CD8-positive, alpha-beta memory T cell (primary cell): ENCODE results near the gene TMEM132D. TPM values are rescaled to one million over a fixed set of nuclear protein-coding genes. Genes with fewer than 3 reads are reported as not detected.
"Not testable (repeated sequence)": the region's sequence is repeated elsewhere in the genome, so short reads cannot be mapped to it uniquely, and the experiment has no call there.

Source experiments
- CTCF ChIA-PET: fragments of 350-600 bp; sonication (Branson Sonifier 250); formaldehyde crosslinking; loops from one replicate; lab custom pipeline; 2021; ENCODE audit warnings: antibody characterized with exemption; lab: Charles Lee
- POLR2A ChIA-PET: fragments of 350-600 bp; sonication (Branson Sonifier 250); formaldehyde crosslinking; loops from one replicate; lab custom pipeline; 2021; ENCODE audit warnings: antibody characterized with exemption; lab: Charles Lee
- DNase-seq, 5 donors: peaks; one replicate each; pipeline versions ENCODE4 v3.0.0 to v3.0.0-alpha.2; 2020 to 2022; ENCODE audit warnings: mixed read lengths in 1 of 5
- H3K27ac ChIP-seq: one replicate; pipeline ENCODE4 v1.7.0; 2013; ENCODE audit warnings: low read depth, mild to moderate bottlenecking, low read length, moderate library complexity
- H3K27me3 ChIP-seq: 2 replicates; pipeline ENCODE4 v1.7.0; 2013; ENCODE audit warnings: low read length, mild to moderate bottlenecking; ENCODE audit not compliant: insufficient read depth, poor library complexity, severe bottlenecking
- H3K36me3 ChIP-seq: 2 replicates; pipeline ENCODE4 v1.7.0; 2013; ENCODE audit warnings: mild to moderate bottlenecking, low read length, moderate library complexity; ENCODE audit not compliant: insufficient read depth
- H3K4me1 ChIP-seq: 2 replicates; pipeline ENCODE4 v1.7.0; 2013; ENCODE audit warnings: mild to moderate bottlenecking, low read length, moderate library complexity; ENCODE audit not compliant: insufficient read depth
- H3K4me3 ChIP-seq: 2 replicates; pipeline ENCODE4 v1.7.0; 2013; ENCODE audit warnings: mild to moderate bottlenecking, low read length
- H3K9me3 ChIP-seq: 2 replicates; pipeline ENCODE4 v1.7.0; 2013; ENCODE audit warnings: mild to moderate bottlenecking, low read length
- H3K27ac Mint-ChIP-seq, 8 donors: one replicate each; pipeline ENCODE4 v1.8.0; 2020 to 2021; ENCODE audit warnings: mixed read lengths in 8 of 8, mild to moderate bottlenecking in 6 of 8, inconsistent platforms in 3 of 8, moderate library complexity in 3 of 8
- H3K27me3 Mint-ChIP-seq, 2 donors: one replicate each; pipeline ENCODE4 v1.8.0; 2020 to 2021; ENCODE audit warnings: mixed read lengths in 2 of 2, mild to moderate bottlenecking in 1 of 2, moderate library complexity in 1 of 2
- H3K36me3 Mint-ChIP-seq, 3 donors: one replicate each; pipeline ENCODE4 v1.8.0; 2020 to 2021; ENCODE audit warnings: mixed read lengths in 3 of 3, inconsistent platforms in 1 of 3, mild to moderate bottlenecking in 1 of 3
- H3K4me1 Mint-ChIP-seq, 3 donors: one replicate each; pipeline ENCODE4 v1.8.0; 2020 to 2021; ENCODE audit warnings: mixed read lengths in 3 of 3, inconsistent platforms in 1 of 3, mild to moderate bottlenecking in 1 of 3
- H3K4me3 Mint-ChIP-seq, 7 donors: one replicate each; pipeline ENCODE4 v1.8.0; 2020 to 2021; ENCODE audit warnings: mixed read lengths in 7 of 7, mild to moderate bottlenecking in 6 of 7, moderate library complexity in 4 of 7, inconsistent platforms in 2 of 7
- H3K9me3 Mint-ChIP-seq, 5 donors: one replicate each; pipeline ENCODE4 v1.8.0; 2020 to 2022; ENCODE audit warnings: mixed read lengths in 5 of 5, mild to moderate bottlenecking in 3 of 5, moderate library complexity in 2 of 5, inconsistent platforms in 1 of 5
- polyA plus RNA-seq: library from polyadenylated mRNA; unstranded; fragments of 300-500 nt; fragmentation: Illumina TruSeq; gene quantifications from one replicate; pipeline ENCODE4 v1.2.3, GENCODE V29; 2021
- total RNA-seq, 2 experiments: library from RNA; stranded (reverse); gene quantifications; one replicate each; pipeline ENCODE4 v1.2.3, GENCODE V29; 2021

TMEM132D gene
- total and polyA plus RNA-seq, 3 experiments from 2014 or later: not detected

DNA sequence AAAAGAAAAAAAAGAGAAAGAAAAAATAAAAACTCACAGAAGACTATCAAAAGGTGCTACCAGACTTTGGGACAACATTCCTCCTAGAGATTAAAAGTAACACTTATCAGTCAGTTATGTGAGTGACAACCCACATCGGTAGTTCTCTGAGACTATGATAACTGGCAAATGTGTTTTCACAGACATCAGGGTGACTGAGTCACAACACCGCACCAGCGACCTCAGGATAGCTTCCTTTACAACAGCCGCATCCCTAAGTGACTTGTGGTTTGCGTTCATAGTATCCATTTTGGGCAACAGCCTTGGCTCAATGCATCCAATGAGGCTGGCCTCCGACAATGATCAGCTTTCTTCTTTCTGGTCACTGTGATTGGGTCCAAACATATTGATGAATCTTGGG lies 359.1 kb downstream of the TMEM132D start:
- Mint-ChIP-seq H3K36me3 (no peaks in the 10 kb centered on the region), H3K9me3 (peaks cover 0 to 15% (median 5%) of the 10 kb centered on the region in 5 donors), H3K4me3 (no peak overlapping the region), H3K27me3 (no peaks in the 10 kb centered on the region), H3K4me1 (no peaks in the 10 kb centered on the region), H3K27ac (no peak overlapping the region)
- no peak for DNase-seq
- H3K36me3 ChIP-seq: no peaks in the 10 kb centered on the region
- no peak overlapping the region for H3K4me3 ChIP-seq
- no peak overlapping the region for H3K27ac ChIP-seq
- H3K27me3 ChIP-seq: no peaks in the 10 kb centered on the region
- no peaks in the 10 kb centered on the region for H3K9me3 ChIP-seq
- CTCF ChIA-PET: no interaction called here
- no peaks in the 10 kb centered on the region for H3K4me1 ChIP-seq
- POLR2A ChIA-PET: no interaction called here

DNA sequence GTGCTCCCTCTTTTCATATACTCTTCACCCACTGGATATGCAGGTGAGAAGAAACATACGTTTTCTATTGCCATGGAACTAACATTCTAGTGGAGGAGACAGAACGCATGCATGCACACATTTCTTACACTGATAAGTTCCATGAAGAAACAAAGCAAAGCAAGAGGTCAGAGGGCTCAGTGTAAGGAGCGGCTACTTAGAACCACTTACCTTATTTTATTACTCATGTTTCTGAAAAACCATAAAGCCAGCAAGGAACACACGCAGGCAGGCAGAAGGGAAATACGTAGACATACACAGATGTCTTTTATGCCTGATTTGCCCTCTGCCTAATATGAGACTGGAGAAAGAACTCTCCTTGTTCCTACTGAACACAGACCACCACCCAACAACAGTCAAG lies 362.9 kb downstream of the TMEM132D start:
- H3K4me1 Mint-ChIP-seq: no peaks in the 10 kb centered on the region
- Histone ChIP-seq H3K36me3 (no peaks in the 10 kb centered on the region), H3K9me3 (no peaks in the 10 kb centered on the region), H3K27ac (no peak overlapping the region), H3K4me1 (no peaks in the 10 kb centered on the region), H3K27me3 (no peaks in the 10 kb centered on the region), H3K4me3 (no peak overlapping the region)
- H3K36me3 Mint-ChIP-seq: no peaks in the 10 kb centered on the region
- CTCF ChIA-PET: no interaction called here
- DNase-seq: no peak
- POLR2A ChIA-PET: no interaction called here
- H3K27me3 Mint-ChIP-seq: no peaks in the 10 kb centered on the region
- peaks cover 0 to 6% (median 0%) of the 10 kb centered on the region in 5 donors for H3K9me3 Mint-ChIP-seq
- H3K4me3 Mint-ChIP-seq: no peak overlapping the region
- no peak overlapping the region for H3K27ac Mint-ChIP-seq

GRCh38 chr12:129540249-129540648 lies 363.6 kb downstream of the TMEM132D start:
- Histone ChIP-seq H3K36me3 (no peaks in the 10 kb centered on the region), H3K9me3 (no peaks in the 10 kb centered on the region), H3K27ac (no peak overlapping the region), H3K4me1 (no peaks in the 10 kb centered on the region), H3K27me3 (no peaks in the 10 kb centered on the region), H3K4me3 (no peak overlapping the region)
- H3K27me3 Mint-ChIP-seq: no peaks in the 10 kb centered on the region
- no peak overlapping the region for H3K4me3 Mint-ChIP-seq
- CTCF ChIA-PET: no interaction called here
- H3K9me3 Mint-ChIP-seq: peaks cover 0 to 6% (median 0%) of the 10 kb centered on the region in 5 donors
- H3K36me3 Mint-ChIP-seq: no peaks in the 10 kb centered on the region
- H3K27ac Mint-ChIP-seq: no peak overlapping the region
- POLR2A ChIA-PET: no interaction called here
- no peak for DNase-seq
- H3K4me1 Mint-ChIP-seq: no peaks in the 10 kb centered on the region

DNA sequence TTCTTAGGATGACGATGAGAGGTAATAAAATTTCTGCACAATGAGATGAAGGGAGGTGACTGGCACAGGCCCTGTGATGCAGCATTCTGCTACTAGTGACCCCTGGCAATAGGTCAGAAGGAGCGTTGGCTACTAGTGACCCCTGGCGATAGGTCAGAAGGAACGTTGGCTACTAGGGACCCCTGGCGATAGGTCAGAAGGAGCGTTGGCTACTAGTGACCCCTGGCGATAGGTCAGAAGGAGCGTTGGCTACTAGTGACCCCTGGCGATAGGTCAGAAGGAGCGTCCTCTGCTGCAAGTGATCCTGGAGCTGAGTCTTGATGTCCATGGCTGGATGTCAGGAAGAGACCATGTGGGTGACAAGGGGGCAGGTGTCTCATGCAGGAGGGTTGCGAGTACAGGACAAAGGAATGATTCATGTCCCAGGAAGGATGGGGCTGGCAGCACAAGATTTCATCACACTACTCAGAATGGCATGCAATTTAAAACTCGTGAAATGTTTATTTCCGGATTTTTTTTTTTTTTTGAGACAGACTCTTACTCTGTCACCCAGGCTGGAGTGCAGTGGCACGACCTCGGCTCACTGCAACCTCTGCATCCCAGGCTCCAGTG lies 365.0 kb downstream of the TMEM132D start:
- H3K27me3 Mint-ChIP-seq, H3K36me3 Mint-ChIP-seq, H3K4me3 Mint-ChIP-seq, DNase-seq, POLR2A ChIA-PET, H3K9me3 ChIP-seq, H3K27me3 ChIP-seq, H3K27ac Mint-ChIP-seq, H3K36me3 ChIP-seq, H3K4me1 ChIP-seq, H3K4me3 ChIP-seq, H3K27ac ChIP-seq, H3K4me1 Mint-ChIP-seq, H3K9me3 Mint-ChIP-seq: not testable (repeated sequence)
- CTCF ChIA-PET: interaction anchor here (0.7 kb wide), 1 partner anchor 103 kb away, joined by 4 read pairs; no protein-coding TSS in a partner anchor

- Histone ChIP-seq H3K4me1 (no peaks in the 10 kb centered on the region), H3K36me3 (no peaks in the 10 kb centered on the region), H3K27me3 (no peaks in the 10 kb centered on the region), H3K4me3 (no peak overlapping the region), H3K27ac (no peak overlapping the region), H3K9me3 (no peaks in the 10 kb centered on the region)
- ChIA-PET POLR2A (no interaction called here), CTCF (no interaction called here)
- H3K4me1 Mint-ChIP-seq: no peaks in the 10 kb centered on the region
- H3K27ac Mint-ChIP-seq: no peak overlapping the region
- no peaks in the 10 kb centered on the region for H3K36me3 Mint-ChIP-seq
- H3K9me3 Mint-ChIP-seq: peaks cover 0 to 6% (median 0%) of the 10 kb centered on the region in 5 donors
- DNase-seq: no peak
- H3K27me3 Mint-ChIP-seq: no peaks in the 10 kb centered on the region
- no peak overlapping the region for H3K4me3 Mint-ChIP-seq
Measured at GRCh38 chr12:129538137-129538536, 365.7 kb downstream of the TMEM132D start.

GRCh38 chr12:129534966-129535750 lies 368.7 kb downstream of the TMEM132D start:
- H3K36me3 ChIP-seq: no peaks in the 10 kb centered on the region
- no peaks in the 10 kb centered on the region for H3K27me3 Mint-ChIP-seq

GRCh38 chr12:129532707-129533499 lies 370.9 kb downstream of the TMEM132D start:
- no peaks in the 10 kb centered on the region for H3K4me1 Mint-ChIP-seq
- no peaks in the 10 kb centered on the region for H3K9me3 ChIP-seq
- CTCF ChIA-PET: no interaction called here
- H3K9me3 Mint-ChIP-seq: no peaks in the 10 kb centered on the region
- no peaks in the 10 kb centered on the region for H3K36me3 Mint-ChIP-seq
- no peaks in the 10 kb centered on the region for H3K27me3 Mint-ChIP-seq
- no peak overlapping the region for H3K4me3 ChIP-seq
- no peak overlapping the region for H3K27ac Mint-ChIP-seq
- no peaks in the 10 kb centered on the region for H3K27me3 ChIP-seq
- H3K4me3 Mint-ChIP-seq: no peak overlapping the region
- no peaks in the 10 kb centered on the region for H3K4me1 ChIP-seq
- H3K36me3 ChIP-seq: no peaks in the 10 kb centered on the region
- no peak for DNase-seq
- no peak overlapping the region for H3K27ac ChIP-seq
- POLR2A ChIA-PET: no interaction called here

More at GRCh38 chr12:129534966-129535750, 368.7 kb downstream of the TMEM132D start:
- no peaks in the 10 kb centered on the region for H3K27me3 ChIP-seq
- Mint-ChIP-seq H3K9me3 (peaks cover 0 to 4% (median 0%) of the 10 kb centered on the region in 5 donors), H3K4me3 (no peak overlapping the region), H3K36me3 (no peaks in the 10 kb centered on the region), H3K27ac (no peak overlapping the region), H3K4me1 (no peaks in the 10 kb centered on the region)
- H3K4me3 ChIP-seq: no peak overlapping the region
- no peak overlapping the region for H3K27ac ChIP-seq
- POLR2A ChIA-PET: no interaction called here
- CTCF ChIA-PET: no interaction called here
- no peak for DNase-seq
- H3K9me3 ChIP-seq: no peaks in the 10 kb centered on the region
- H3K4me1 ChIP-seq: no peaks in the 10 kb centered on the region

GRCh38 chr12:129532082-129532481 lies 371.7 kb downstream of the TMEM132D start:
- H3K36me3 ChIP-seq: no peaks in the 10 kb centered on the region
- no peaks in the 10 kb centered on the region for H3K4me1 ChIP-seq
- H3K4me1 Mint-ChIP-seq: no peaks in the 10 kb centered on the region
- no peak overlapping the region for H3K27ac Mint-ChIP-seq
- H3K4me3 ChIP-seq: no peak overlapping the region
- no peak overlapping the region for H3K27ac ChIP-seq
- H3K27me3 Mint-ChIP-seq: no peaks in the 10 kb centered on the region
- H3K9me3 Mint-ChIP-seq: no peaks in the 10 kb centered on the region
- POLR2A ChIA-PET: no interaction called here
- H3K4me3 Mint-ChIP-seq: no peak overlapping the region
- no peaks in the 10 kb centered on the region for H3K36me3 Mint-ChIP-seq
- no peaks in the 10 kb centered on the region for H3K27me3 ChIP-seq
- no peak for DNase-seq
- no peaks in the 10 kb centered on the region for H3K9me3 ChIP-seq
- CTCF ChIA-PET: no interaction called here
